Mucosa of descending colon (tissue), 3 donors: ENCODE measurements around the gene SMTNL2. TPM values are rescaled to one million over a fixed set of nuclear protein-coding genes. Genes with fewer than 3 reads are reported as not detected.
A peak's percentile ranks its signal among the peaks of the same experiment; 100 is the strongest.

Experiments
- ATAC-seq: fragments of 200-7000 bp; cut with Tn5 transposase; one replicate; pipeline ENCODE4 v1.9.1; 2020; ENCODE audit warnings: mild to moderate bottlenecking, moderate library complexity
- DNase-seq, 3 donors: peaks; one replicate each; pipeline ENCODE4 v3.0.0-alpha.2; 2020
- H3K36me3 ChIP-seq: fragments of 200-600 bp; one replicate; pipeline ENCODE4 v1.8.0; 2021; ENCODE audit warnings: low read depth, mild to moderate bottlenecking
- H3K4me1 ChIP-seq: fragments of 200-600 bp; one replicate; pipeline ENCODE4 v1.8.0; 2021; ENCODE audit warnings: low read depth, mild to moderate bottlenecking
- H3K4me3 ChIP-seq: fragments of 200-600 bp; one replicate; pipeline ENCODE4 v1.8.0; 2021; ENCODE audit warnings: mild to moderate bottlenecking
- H3K9me3 ChIP-seq: fragments of 200-600 bp; one replicate; pipeline ENCODE4 v1.8.0; 2021; ENCODE audit warnings: mild to moderate bottlenecking
- CTCF ChIP-seq: fragments of 200-600 bp; IDR thresholded peaks from one replicate; pipeline ENCODE4 v1.8.0; 2022; ENCODE audit warnings: antibody characterized with exemption, mild to moderate bottlenecking
- intact Hi-C, 2 donors: fragments of 100-400 bp; cut with DNase I in 1 of 2; cut with micrococcal nuclease in 1 of 2; formaldehyde crosslinking; loops; one replicate each; pipeline versions ENCODE4 v1.11.0 to v1.11.1; 2022; cut with DNase I, micrococcal nuclease
- long read RNA-seq, 2 donors: library from polyadenylated mRNA; unstranded; transcript quantifications; one replicate each; pipeline ENCODE4 v2.0.0, GENCODE V29; 2019 to 2021
- total RNA-seq, 3 donors: library from RNA; stranded (reverse); fragmentation: NEBNext Ultra II Directional in 2 of 3; extraction: Animal tissue kit (Norgen Biotek cat#: 25700) in 2 of 3; gene quantifications; one replicate each; pipeline versions ENCODE4 v1.2.1 to v1.2.4, GENCODE V29; 2021 to 2023
- donor health status: DM: no; HTN: no; CAD: no; lungs with moderate emphysema.
- donor health status: DM: no; HTN: no; CAD: no.
- donor health status: DM: no; HTN: yes; CAD: no.

SMTNL2 gene
- 1 to 10 TPM in 2 of 3 donors, under 1 TPM in 1; 0.12 to 1.5 (median 1.1) TPM for total RNA-seq
- long read RNA-seq, donor 1, partial matches to known transcripts = 1 of 2 reads
- long read RNA-seq, donor 1, other reads (novel, unspliced or antisense) = 0 of 2 reads
- long read RNA-seq, donor 2, partial matches to known transcripts = 0 of 1 reads
- long read RNA-seq, donor 2, other reads (novel, unspliced or antisense) = 1 of 1 reads

GRCh38 chr17:4584101-4584916 is at the start of gene SMTNL2:
SMTNL2 (plus strand) TSS chr17:4584529; CDS start chr17:4584606, 77 bp downstream.
- DNase-seq (peak in 1 of 3 donors; percentile 41), ATAC-seq (peak; percentile 50)
- H3K4me3 ChIP-seq = no peak within 1 kb of the TSS
- no peak for TF ChIP-seq CTCF
- H3K9me3 ChIP-seq = no peaks in the 10 kb centered on the region
- intact Hi-C loops = no loop called here
- peaks cover 10% of the 10 kb centered on the region for H3K4me1 ChIP-seq
- no peaks in the 10 kb centered on the region for H3K36me3 ChIP-seq

- ATAC-seq (no peak), DNase-seq (no peak)
- TF ChIP-seq CTCF = no peak
- Histone ChIP-seq H3K36me3 (no peaks in the 10 kb centered on the region), H3K4me3 (no peak overlapping the region), H3K4me1 (peaks cover 23% of the 10 kb centered on the region), H3K9me3 (no peaks in the 10 kb centered on the region)
- intact Hi-C loops = no loop called here
Measured at GRCh38 chr17:4534928-4535666, 49.2 kb upstream of the SMTNL2 start.

- H3K9me3 ChIP-seq = no peaks in the 10 kb centered on the region
- no peaks in the 10 kb centered on the region for H3K36me3 ChIP-seq
- no peak overlapping the region for H3K4me3 ChIP-seq
- TF ChIP-seq CTCF = no peak
- H3K4me1 ChIP-seq = peaks cover 23% of the 10 kb centered on the region
- ATAC-seq = no peak
- DNase-seq = no peak
- intact Hi-C loops = no loop called here
Measured at GRCh38 chr17:4535667-4536258, 48.6 kb upstream of the SMTNL2 start.

- no peaks in the 10 kb centered on the region for H3K36me3 ChIP-seq
- TF ChIP-seq CTCF = no peak
- peaks cover 23% of the 10 kb centered on the region for H3K4me1 ChIP-seq
- ATAC-seq (peak; percentile 29), DNase-seq (no peak)
- H3K9me3 ChIP-seq = no peaks in the 10 kb centered on the region
- intact Hi-C loops = no loop called here
- no peak overlapping the region for H3K4me3 ChIP-seq
Measured at GRCh38 chr17:4536259-4536741, 48.0 kb upstream of the SMTNL2 start.

- DNase-seq (no peak), ATAC-seq (peak; percentile 2)
- H3K4me1 ChIP-seq = peaks cover 23% of the 10 kb centered on the region
- no peaks in the 10 kb centered on the region for H3K36me3 ChIP-seq
- no peaks in the 10 kb centered on the region for H3K9me3 ChIP-seq
- intact Hi-C loops = no loop called here
- H3K4me3 ChIP-seq = no peak overlapping the region
- no peak for TF ChIP-seq CTCF
Measured at GRCh38 chr17:4536742-4537411, 47.5 kb upstream of the SMTNL2 start.
